ENCODE measurements around the gene FCN2. TPM values are rescaled to one million over a fixed set of nuclear protein-coding genes. Genes with fewer than 3 reads are reported as not detected.

Gene FCN2
- total RNA-seq, 1 donor from 2014 or later: not detected

- peak overlapping the region; percentile 4 for H3K27ac Mint-ChIP-seq (ENCODE audit: unreplicated experiment)
- no peaks in the 10 kb centered on the region for H3K36me3 Mint-ChIP-seq (ENCODE audit: unreplicated experiment)
- TF ChIP-seq CTCF (IDR thresholded peaks at IDR 0.05): no peak
- H3K4me3 Mint-ChIP-seq (ENCODE audit: unreplicated experiment): no peak overlapping the region
- peaks cover 14% of the 10 kb centered on the region for H3K4me1 Mint-ChIP-seq (ENCODE audit: unreplicated experiment)
- peaks cover 24% of the 10 kb centered on the region for H3K27me3 Mint-ChIP-seq (ENCODE audit: unreplicated experiment)
- peaks cover 5% of the 10 kb centered on the region for H3K9me3 Mint-ChIP-seq (ENCODE audit: unreplicated experiment)
- peak; percentile 44 for DNase-seq (ENCODE audit: extremely low spot score, unreplicated experiment)
Measured at GRCh38 chr9:134872482-134873231, 8.0 kb upstream of the FCN2 start.

GRCh38 chr9:134875371-134875770 is 5.2 kb upstream of the FCN2 start:
- H3K4me1 Mint-ChIP-seq (ENCODE audit: unreplicated experiment): peaks cover 14% of the 10 kb centered on the region
- H3K4me3 Mint-ChIP-seq (ENCODE audit: unreplicated experiment): no peak overlapping the region
- peaks cover 5% of the 10 kb centered on the region for H3K9me3 Mint-ChIP-seq (ENCODE audit: unreplicated experiment)
- no peak for TF ChIP-seq CTCF (IDR thresholded peaks at IDR 0.05)
- DNase-seq (ENCODE audit: extremely low spot score, unreplicated experiment): peak; percentile 5
- H3K36me3 Mint-ChIP-seq (ENCODE audit: unreplicated experiment): no peaks in the 10 kb centered on the region
- peaks cover 46% of the 10 kb centered on the region for H3K27me3 Mint-ChIP-seq (ENCODE audit: unreplicated experiment)
- no peak overlapping the region for H3K27ac Mint-ChIP-seq (ENCODE audit: unreplicated experiment)

GRCh38 chr9:134877541-134877940 is 3.1 kb upstream of the FCN2 start:
- Mint-ChIP-seq H3K27me3 (ENCODE audit: unreplicated experiment) (peaks cover 51% of the 10 kb centered on the region), H3K4me3 (ENCODE audit: unreplicated experiment) (no peak overlapping the region), H3K9me3 (ENCODE audit: unreplicated experiment) (peaks cover 5% of the 10 kb centered on the region), H3K27ac (ENCODE audit: unreplicated experiment) (no peak overlapping the region), H3K36me3 (ENCODE audit: unreplicated experiment) (no peaks in the 10 kb centered on the region), H3K4me1 (ENCODE audit: unreplicated experiment) (no peaks in the 10 kb centered on the region)
- peak; percentile 62 for DNase-seq (ENCODE audit: extremely low spot score, unreplicated experiment)
- TF ChIP-seq CTCF (IDR thresholded peaks at IDR 0.05): no peak

GRCh38 chr9:134879664-134880483 is 736 bp upstream of the FCN2 start:
- peaks cover 44% of the 10 kb centered on the region for H3K27me3 Mint-ChIP-seq (ENCODE audit: unreplicated experiment)
- H3K27ac Mint-ChIP-seq (ENCODE audit: unreplicated experiment): no peak overlapping the region
- H3K36me3 Mint-ChIP-seq (ENCODE audit: unreplicated experiment): no peaks in the 10 kb centered on the region
- no peaks in the 10 kb centered on the region for H3K4me1 Mint-ChIP-seq (ENCODE audit: unreplicated experiment)
- no peak for DNase-seq (ENCODE audit: extremely low spot score, unreplicated experiment)
- TF ChIP-seq CTCF (IDR thresholded peaks at IDR 0.05): no peak
- no peak overlapping the region for H3K4me3 Mint-ChIP-seq (ENCODE audit: unreplicated experiment)
- no peaks in the 10 kb centered on the region for H3K9me3 Mint-ChIP-seq (ENCODE audit: unreplicated experiment)

- TF ChIP-seq CTCF (IDR thresholded peaks at IDR 0.05): no peak
- Mint-ChIP-seq H3K27ac (ENCODE audit: unreplicated experiment) (no peak overlapping the region), H3K36me3 (ENCODE audit: unreplicated experiment) (no peaks in the 10 kb centered on the region), H3K27me3 (ENCODE audit: unreplicated experiment) (peaks cover 40% of the 10 kb centered on the region), H3K9me3 (ENCODE audit: unreplicated experiment) (no peaks in the 10 kb centered on the region), H3K4me1 (ENCODE audit: unreplicated experiment) (no peaks in the 10 kb centered on the region), H3K4me3 (ENCODE audit: unreplicated experiment) (no peak overlapping the region)
- no peak for DNase-seq (ENCODE audit: extremely low spot score, unreplicated experiment)
Measured at GRCh38 chr9:134881313-134881670, 682 bp downstream of the FCN2 start.

Data from osteocyte (in vitro differentiated cells).